HG03039 (cell line): ENCODE results near the gene GLB1L2.

ENCODE experiments used
- ATAC-seq: cut with Tn5 transposase; IDR thresholded peaks from one replicate; pipeline ENCODE4 v1.9.1; 2021; ENCODE audit warnings: mild to moderate bottlenecking, moderate library complexity; ENCODE audit not compliant: unreplicated experiment

GLB1L2 gene

GRCh38 chr11:134346101-134346975 lies 14.6 kb downstream of the GLB1L2 start:
- no peak for ATAC-seq

GRCh38 chr11:134346976-134347350 lies 15.2 kb downstream of the GLB1L2 start:
- ATAC-seq = no peak

GRCh38 chr11:134347441-134347840 lies 15.7 kb downstream of the GLB1L2 start:
- no peak for ATAC-seq

GRCh38 chr11:134349109-134349801 lies 17.5 kb downstream of the GLB1L2 start:
- ATAC-seq = no peak

- ATAC-seq = no peak
Observed at GRCh38 chr11:134349802-134350355, 18.1 kb downstream of the GLB1L2 start.

- ATAC-seq = peak; percentile 81
Observed at GRCh38 chr11:134350381-134350780, 18.6 kb downstream of the GLB1L2 start.

GRCh38 chr11:134352111-134352510 lies 20.3 kb downstream of the GLB1L2 start:
- no peak for ATAC-seq

- no peak for ATAC-seq
Observed at GRCh38 chr11:134355136-134355535, 23.3 kb downstream of the GLB1L2 start.

- no peak for ATAC-seq
Observed at GRCh38 chr11:134355656-134356055, 23.9 kb downstream of the GLB1L2 start.

- ATAC-seq = no peak
Observed at GRCh38 chr11:134356656-134357544, 25.1 kb downstream of the GLB1L2 start.

- ATAC-seq = no peak
Observed at GRCh38 chr11:134357545-134357839, 25.7 kb downstream of the GLB1L2 start.

GRCh38 chr11:134358165-134358855 lies 26.5 kb downstream of the GLB1L2 start:
- no peak for ATAC-seq

GRCh38 chr11:134358856-134359490 lies 27.2 kb downstream of the GLB1L2 start:
- no peak for ATAC-seq

- ATAC-seq = no peak
Observed at GRCh38 chr11:134359646-134360045, 27.9 kb downstream of the GLB1L2 start.

GRCh38 chr11:134360050-134360835 lies 28.5 kb downstream of the GLB1L2 start:
- ATAC-seq = peak; percentile 56

GRCh38 chr11:134361661-134362060 lies 29.9 kb downstream of the GLB1L2 start:
- no peak for ATAC-seq

GRCh38 chr11:134362192-134362901 lies 30.6 kb downstream of the GLB1L2 start:
- no peak for ATAC-seq

- ATAC-seq = no peak
Observed at GRCh38 chr11:134363161-134363560, 31.4 kb downstream of the GLB1L2 start.

GRCh38 chr11:134363592-134363991 lies 31.8 kb downstream of the GLB1L2 start:
- ATAC-seq = no peak
